Cortex of kidney (tissue), 1 donor: ENCODE data around the gene SAPCD1.
A peak's percentile ranks its signal among the peaks of the same experiment; 100 is the strongest.

ENCODE experiments used
- DNase-seq: peaks from one replicate; lab custom pipeline; 2025; lab: John Stamatoyannopoulos, UW

Gene SAPCD1

GRCh38 chr6:31729515-31729978 lies 32.9 kb upstream of the SAPCD1 start:
- DNase-seq, result no peak

GRCh38 chr6:31729979-31730630 lies 32.4 kb upstream of the SAPCD1 start:
- peak; percentile 47 for DNase-seq

- no peak for DNase-seq
Observed at GRCh38 chr6:31730631-31731086, 31.8 kb upstream of the SAPCD1 start.

DNA sequence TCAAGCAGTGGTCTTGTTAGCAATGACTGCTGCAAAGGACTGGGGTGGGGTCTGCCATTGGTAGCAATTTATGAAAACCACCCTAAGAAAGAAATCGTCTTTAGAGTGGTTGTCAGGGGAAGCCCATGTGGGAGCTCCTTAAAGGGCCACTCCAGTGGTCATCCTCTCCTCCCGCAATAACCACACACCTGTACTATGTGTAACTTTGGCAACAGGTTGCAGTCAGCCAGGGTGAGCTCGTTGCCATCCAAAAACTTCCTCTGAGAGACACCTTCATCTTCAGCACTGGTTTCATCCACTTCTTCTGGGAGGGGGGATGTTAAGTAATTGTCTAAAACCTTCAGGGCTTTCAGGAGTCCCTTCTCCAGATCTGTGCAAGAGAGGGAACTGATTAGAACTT lies 30.4 kb upstream of the SAPCD1 start:
- no peak for DNase-seq

DNA sequence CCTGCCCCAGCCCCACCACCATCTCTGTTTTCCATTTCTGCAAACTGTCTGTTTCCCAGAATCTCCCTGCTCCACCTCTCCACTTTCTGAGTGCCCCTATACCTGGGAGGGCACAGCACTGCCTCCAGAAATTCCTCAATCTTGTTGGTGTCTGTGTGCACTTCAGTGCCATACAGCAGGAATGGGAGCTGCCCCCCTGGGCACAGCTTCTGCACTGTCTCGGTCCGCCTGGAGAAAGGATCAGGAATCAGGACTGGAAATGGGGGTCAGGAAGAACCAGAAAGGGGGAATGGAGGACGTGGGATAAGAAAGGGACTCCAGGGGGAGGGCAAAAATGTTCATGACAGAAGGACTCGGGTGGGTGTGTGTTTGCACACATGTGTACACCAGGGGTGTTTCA lies 28.7 kb upstream of the SAPCD1 start:
- DNase-seq, result no peak

GRCh38 chr6:31734247-31734820 lies 28.1 kb upstream of the SAPCD1 start:
- no peak for DNase-seq

DNA sequence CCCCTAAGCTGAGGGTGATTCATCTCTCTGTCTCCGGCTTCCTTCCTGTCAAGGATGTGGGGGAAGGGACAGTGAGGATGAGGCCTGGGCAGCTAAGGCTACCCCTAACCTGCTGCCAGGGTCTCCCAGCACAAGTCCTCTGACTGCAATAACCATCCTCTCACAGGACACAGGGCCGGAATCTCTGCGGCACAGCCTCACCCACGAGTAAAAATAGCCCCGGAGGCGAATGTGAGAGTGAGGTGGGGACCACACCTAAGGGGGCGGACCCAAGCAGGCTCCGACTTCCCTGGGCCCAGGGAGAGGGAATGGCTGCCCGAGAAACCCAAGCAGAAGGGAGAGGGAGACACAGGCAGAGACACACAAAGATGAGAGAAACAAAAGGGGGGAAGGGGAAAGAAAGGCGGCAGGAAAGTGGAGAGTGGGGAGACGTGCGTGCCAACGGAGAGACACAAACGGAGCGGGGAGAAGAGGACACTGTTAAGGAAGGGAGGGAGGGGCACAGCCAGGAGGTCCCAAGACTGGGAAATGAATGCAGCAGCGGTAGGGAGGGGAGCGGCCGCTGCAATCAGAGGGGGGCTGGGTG lies 27.5 kb upstream of the SAPCD1 start:
- DNase-seq, result no peak

- DNase-seq, result peak; percentile 70
Observed at GRCh38 chr6:31736021-31736767, 26.3 kb upstream of the SAPCD1 start, which contains the start of gene CLIC1. Gene CLIC1, minus strand, starts transcription at chr6:31736530. Its CDS starts 230 bp downstream, at chr6:31736300.

GRCh38 chr6:31736768-31737314 lies 25.6 kb upstream of the SAPCD1 start:
- no peak for DNase-seq

- DNase-seq, result no peak
Observed at GRCh38 chr6:31737315-31737990, 25.0 kb upstream of the SAPCD1 start.

DNA sequence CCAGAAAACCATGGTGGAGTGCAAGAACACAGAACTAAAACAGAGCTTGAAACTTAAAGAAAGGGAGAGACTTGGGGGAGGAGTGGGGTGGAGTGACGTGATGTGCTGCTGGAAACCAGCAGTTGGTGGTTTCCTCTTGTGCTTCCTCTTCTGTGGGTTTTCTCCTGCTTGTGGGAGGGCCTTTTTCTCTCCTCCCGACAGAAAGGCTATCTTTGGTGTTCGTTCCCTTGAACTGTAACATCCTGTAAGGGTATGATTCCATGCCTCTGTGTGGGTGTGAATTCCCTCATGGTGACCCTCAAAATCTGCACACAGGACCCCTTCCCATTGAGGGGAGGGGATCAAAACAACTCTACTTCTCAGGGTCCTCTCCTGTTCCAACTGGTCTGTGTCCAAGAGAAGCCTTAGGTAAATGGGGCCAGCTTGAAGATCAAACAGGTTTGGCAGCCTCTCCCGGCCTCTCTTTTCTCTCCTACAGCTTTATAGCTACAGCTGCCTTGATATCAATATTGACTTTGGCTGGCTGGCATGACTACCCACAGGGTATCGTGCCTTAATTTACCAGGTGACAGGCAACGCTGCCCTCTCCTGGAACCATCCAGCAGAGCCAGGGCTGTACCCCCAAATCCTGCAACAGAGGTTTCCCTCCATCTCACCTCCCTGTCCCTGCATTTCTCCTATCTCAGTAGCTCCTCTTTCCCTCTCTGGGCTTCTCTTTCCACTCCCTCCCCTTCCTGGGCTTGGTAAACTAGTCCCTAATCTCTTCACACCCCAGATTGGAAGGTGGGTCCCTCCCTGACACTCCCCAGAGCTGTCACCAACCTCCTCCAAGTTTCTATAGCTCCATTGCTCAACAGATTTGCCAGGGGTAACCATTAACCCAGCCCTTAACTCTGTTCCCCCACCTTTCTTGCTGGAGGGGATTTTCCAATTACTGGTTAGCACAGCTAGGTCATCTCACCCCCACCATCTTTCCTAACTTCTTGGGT lies 24.2 kb upstream of the SAPCD1 start:
- no peak for DNase-seq

GRCh38 chr6:31739639-31740396 lies 22.6 kb upstream of the SAPCD1 start, which contains the start of gene MSH5:
Gene MSH5, plus strand, starts transcription at chr6:31740005. Its CDS starts 462 bp downstream, at chr6:31740467.
- DNase-seq, result peak; percentile 49

DNA sequence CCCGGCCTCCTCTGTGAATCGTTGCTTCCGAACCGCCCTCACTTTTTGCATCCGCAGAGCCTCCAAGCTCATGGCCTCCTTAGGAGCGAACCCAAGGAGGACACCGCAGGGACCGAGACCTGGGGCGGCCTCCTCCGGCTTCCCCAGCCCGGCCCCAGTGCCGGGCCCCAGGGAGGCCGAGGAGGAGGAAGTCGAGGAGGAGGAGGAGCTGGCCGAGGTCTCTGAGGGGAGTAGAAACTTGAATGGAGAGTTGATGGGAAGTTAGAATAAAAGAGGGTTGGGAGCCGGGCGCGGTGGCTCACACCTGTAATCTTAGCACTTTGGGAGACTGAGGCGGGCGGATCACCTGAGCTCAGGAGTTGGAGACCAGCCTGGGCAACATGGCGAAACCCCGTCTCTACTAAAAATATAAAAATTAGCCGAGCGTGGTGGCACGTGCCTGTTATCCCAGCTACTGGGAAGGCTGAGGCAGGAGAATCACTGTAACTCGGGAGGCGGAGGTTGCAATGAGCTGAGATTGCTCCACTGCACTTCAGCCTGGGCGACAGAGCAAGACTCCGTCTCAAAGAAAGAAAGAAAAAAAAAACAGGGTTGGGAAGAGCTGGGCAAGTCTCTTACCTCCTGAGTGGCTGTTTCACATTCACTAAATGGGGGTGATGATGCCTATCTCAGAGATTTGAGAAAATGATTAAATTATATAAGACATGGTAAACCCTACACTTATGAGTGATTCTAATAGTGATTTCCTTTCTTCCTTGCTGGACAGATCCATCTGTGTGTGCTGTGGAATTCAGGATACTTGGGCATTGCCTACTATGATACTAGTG lies 21.8 kb upstream of the SAPCD1 start:
- DNase-seq, result no peak

- DNase-seq, result no peak
Observed at GRCh38 chr6:31741815-31742214, 20.6 kb upstream of the SAPCD1 start.

- DNase-seq, result no peak
Observed at GRCh38 chr6:31742894-31743293, 19.6 kb upstream of the SAPCD1 start.

DNA sequence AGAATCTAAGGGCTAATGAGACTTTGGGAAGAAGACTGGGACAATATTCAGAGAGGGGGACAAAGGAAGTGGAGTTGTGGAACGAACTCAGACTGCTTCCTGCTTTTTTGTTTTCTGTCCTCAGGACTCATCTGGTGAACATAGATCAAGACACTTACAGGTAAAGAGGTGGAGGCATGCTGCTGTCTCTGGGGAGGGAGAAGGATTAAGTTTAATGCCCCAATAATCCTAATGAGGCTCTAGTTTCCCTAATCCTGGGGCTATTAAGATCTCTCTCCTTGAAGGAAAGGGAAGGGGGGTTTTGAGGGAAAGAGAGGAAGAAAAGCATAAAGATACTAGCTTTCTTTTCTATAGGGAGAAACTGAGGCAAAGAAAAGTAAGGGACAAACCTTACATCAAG lies 18.0 kb upstream of the SAPCD1 start:
- no peak for DNase-seq

DNA sequence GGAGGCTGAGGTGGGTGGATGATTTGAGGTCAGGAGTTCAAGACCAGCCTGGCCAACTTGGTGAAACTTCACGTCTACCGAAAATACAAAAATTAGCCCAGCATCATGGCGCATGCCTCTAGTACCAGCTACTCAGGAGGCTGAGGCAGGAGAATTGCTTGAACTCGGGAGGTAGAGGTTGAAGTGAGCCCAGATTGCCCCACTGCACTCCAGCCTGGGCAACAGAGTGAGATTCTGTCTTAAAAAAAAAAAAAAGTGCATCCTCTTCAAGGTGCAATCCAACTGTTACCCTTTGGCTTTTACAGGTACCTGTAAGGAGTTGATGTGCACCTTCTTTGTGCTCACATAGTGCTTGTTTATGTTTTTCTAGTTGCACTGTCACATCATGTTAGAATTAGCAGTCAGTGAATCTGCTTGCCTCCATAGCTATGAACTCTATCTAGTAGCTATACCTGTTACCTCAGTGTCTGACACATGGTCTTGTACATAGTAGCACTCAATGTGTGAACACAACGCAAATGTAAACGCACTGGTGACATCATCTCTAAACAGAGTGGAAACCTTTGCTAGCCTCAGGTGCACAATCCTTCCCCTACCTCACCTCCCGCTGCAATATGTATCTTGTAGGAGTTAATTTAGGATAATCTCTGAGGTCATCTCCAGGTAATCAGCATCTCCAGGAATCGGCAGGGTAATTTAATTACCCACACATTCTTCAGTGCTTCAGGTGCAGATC lies 13.0 kb upstream of the SAPCD1 start:
- no peak for DNase-seq

DNA sequence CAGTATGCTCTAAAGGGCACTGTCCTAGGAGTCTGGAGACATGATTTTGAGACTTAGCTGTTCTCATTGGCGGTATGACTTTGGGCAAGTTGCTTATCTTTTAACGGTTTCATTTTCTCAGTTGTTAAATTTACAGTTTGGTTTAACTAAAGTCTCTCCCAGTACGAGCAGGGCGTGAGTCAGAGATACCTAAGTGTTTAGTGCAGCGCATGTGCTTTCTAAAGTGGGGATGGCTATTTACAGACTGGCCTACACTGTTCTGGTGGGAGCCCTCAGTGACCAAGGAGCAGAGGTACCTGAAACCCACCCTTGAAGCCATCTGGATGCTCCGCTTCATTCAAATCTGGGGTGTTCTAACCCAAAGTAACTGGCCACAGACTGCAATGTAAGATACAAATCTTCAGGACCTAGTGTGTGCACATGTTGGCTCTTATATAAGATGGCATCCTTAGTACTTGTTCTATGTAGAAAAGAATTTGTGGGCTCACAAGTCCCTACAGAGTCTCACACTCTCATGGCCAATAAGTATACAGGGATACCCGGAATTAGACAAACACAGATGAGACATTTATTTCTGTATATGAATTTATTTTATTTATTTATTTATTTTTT lies 11.9 kb upstream of the SAPCD1 start:
- no peak for DNase-seq
